Sigmoid colon (tissue), 4 donors: ENCODE data around the gene FGFBP1.

ENCODE experiments used
- EP300 ChIP-seq, 4 donors: sonication (generic); formaldehyde crosslinking; IDR thresholded peaks; one replicate each; pipeline ENCODE4 v1.6.1; 2017; ENCODE audit warnings: antibody characterized with exemption in 4 of 4
- POLR2AphosphoS5 ChIP-seq, 4 donors: sonication (generic); formaldehyde crosslinking; IDR thresholded peaks; one replicate each; pipeline ENCODE4 v1.6.1; 2017; ENCODE audit warnings: antibody characterized with exemption in 4 of 4
- TF ChIP-seq, protein P1 (sequence below), 4 experiments: fragments of 450-650 bp in 3 of 4; fragments of 200-600 bp in 1 of 4; IDR thresholded peaks; one replicate each; pipeline ENCODE4 v1.5.1; 2016 to 2019; ENCODE audit warnings: antibody characterized with exemption in 4 of 4, mild to moderate bottlenecking in 3 of 4, moderate library complexity in 2 of 4

DNA sequence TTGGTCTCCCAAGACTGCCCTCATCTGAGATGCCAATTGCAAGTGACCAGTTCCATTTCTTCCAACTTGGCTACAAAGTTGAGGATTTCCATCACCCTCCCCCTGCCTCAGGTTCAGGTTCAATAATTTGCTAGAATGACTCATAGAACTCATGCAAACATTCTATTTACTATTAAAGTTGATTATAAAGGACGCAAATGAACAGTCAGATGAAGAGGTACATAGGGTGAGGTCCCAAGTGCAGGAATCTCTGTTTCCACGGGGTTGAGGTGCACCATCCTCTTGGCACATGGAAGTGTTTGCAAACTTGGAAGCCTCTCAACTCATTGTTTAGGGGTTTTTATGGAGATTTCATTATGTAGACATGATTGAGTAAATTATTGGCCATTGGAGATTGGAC is 41.0 kb downstream of the FGFBP1 start:
- TF ChIP-seq, protein P1, sequence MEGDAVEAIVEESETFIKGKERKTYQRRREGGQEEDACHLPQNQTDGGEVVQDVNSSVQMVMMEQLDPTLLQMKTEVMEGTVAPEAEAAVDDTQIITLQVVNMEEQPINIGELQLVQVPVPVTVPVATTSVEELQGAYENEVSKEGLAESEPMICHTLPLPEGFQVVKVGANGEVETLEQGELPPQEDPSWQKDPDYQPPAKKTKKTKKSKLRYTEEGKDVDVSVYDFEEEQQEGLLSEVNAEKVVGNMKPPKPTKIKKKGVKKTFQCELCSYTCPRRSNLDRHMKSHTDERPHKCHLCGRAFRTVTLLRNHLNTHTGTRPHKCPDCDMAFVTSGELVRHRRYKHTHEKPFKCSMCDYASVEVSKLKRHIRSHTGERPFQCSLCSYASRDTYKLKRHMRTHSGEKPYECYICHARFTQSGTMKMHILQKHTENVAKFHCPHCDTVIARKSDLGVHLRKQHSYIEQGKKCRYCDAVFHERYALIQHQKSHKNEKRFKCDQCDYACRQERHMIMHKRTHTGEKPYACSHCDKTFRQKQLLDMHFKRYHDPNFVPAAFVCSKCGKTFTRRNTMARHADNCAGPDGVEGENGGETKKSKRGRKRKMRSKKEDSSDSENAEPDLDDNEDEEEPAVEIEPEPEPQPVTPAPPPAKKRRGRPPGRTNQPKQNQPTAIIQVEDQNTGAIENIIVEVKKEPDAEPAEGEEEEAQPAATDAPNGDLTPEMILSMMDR (IDR thresholded peaks at IDR 0.05) = no peak
- TF ChIP-seq EP300 (IDR thresholded peaks at IDR 0.05) (no peak), POLR2AphosphoS5 (IDR thresholded peaks at IDR 0.05) (no peak)
